Measurements from ENCODE around the gene MPHOSPH8. TPM values are rescaled to one million over a fixed set of nuclear protein-coding genes. Genes with fewer than 3 reads are reported as not detected.

The MPHOSPH8 gene
- total RNA-seq, 2 donors from 2014 or later: 18.1 to 24.0 TPM

GRCh38 chr13:19592657-19593180, 40.7 kb upstream of the MPHOSPH8 start:
- H3K4me3 ChIP-seq (ENCODE audit: low read length): no peak overlapping the region
- H3K27me3 Mint-ChIP-seq (ENCODE audit: insufficient read depth): no peaks in the 10 kb centered on the region
- H3K36me3 Mint-ChIP-seq (ENCODE audit: low read depth): no peaks in the 10 kb centered on the region
- TF ChIP-seq, protein P1, sequence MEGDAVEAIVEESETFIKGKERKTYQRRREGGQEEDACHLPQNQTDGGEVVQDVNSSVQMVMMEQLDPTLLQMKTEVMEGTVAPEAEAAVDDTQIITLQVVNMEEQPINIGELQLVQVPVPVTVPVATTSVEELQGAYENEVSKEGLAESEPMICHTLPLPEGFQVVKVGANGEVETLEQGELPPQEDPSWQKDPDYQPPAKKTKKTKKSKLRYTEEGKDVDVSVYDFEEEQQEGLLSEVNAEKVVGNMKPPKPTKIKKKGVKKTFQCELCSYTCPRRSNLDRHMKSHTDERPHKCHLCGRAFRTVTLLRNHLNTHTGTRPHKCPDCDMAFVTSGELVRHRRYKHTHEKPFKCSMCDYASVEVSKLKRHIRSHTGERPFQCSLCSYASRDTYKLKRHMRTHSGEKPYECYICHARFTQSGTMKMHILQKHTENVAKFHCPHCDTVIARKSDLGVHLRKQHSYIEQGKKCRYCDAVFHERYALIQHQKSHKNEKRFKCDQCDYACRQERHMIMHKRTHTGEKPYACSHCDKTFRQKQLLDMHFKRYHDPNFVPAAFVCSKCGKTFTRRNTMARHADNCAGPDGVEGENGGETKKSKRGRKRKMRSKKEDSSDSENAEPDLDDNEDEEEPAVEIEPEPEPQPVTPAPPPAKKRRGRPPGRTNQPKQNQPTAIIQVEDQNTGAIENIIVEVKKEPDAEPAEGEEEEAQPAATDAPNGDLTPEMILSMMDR (conservative IDR thresholded peaks at IDR 0.05): no peak
- H3K9me3 ChIP-seq (ENCODE audit: control insufficient read depth, low read length): peaks cover 10% of the 10 kb centered on the region
- H3K4me3 Mint-ChIP-seq: no peak overlapping the region
- H3K9me3 Mint-ChIP-seq: peaks cover 47% of the 10 kb centered on the region
- H3K9ac ChIP-seq (ENCODE audit: extremely low read depth, low read length, poor library complexity, severe bottlenecking): no peak overlapping the region
- 78 to 82% methylated on average over 1 of the region's 1 CpG for WGBS, 2 experiments (ENCODE audit: insufficient coverage in 1 of 2, insufficient read length in 1 of 2)
- H3K27me3 ChIP-seq (ENCODE audit: control insufficient read depth, insufficient read depth, low read length, poor library complexity, severe bottlenecking): no peaks in the 10 kb centered on the region
- H3K4me1 Mint-ChIP-seq: no peaks in the 10 kb centered on the region
- H3K27ac Mint-ChIP-seq: no peak overlapping the region
- no peaks in the 10 kb centered on the region for H3K4me1 ChIP-seq (ENCODE audit: control insufficient read depth, insufficient read depth, low read length)
- DNase-seq: no peak
- H3K36me3 ChIP-seq (ENCODE audit: control insufficient read depth, insufficient read depth, low read length): no peaks in the 10 kb centered on the region
- H3K27ac ChIP-seq (ENCODE audit: low read depth, low read length): no peak overlapping the region

DNA sequence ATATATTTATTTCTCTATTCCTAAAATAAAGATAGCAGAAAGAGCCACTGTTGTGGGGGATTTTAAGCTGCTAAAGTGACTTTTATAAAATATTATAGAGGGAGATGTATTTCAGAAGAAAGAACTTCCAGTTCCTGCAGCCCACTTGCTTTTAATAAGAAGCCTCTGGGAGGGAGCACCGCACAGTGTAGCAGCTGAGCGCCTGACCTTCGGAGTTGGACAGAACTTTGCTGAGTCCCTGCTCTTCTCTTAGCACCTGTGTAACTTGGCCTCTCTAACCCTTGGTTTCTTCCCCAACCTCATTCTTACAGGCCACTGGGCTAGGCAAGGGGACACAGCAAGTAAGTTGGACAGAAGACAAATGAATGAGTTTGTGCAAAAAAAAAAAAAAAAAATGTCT, 37.4 kb upstream of the MPHOSPH8 start:
- TF ChIP-seq, protein P1 (conservative IDR thresholded peaks at IDR 0.05): no peak
- Histone ChIP-seq H3K4me3 (ENCODE audit: low read length) (no peak overlapping the region), H3K9ac (ENCODE audit: extremely low read depth, low read length, poor library complexity, severe bottlenecking) (no peak overlapping the region), H3K4me1 (ENCODE audit: control insufficient read depth, insufficient read depth, low read length) (no peaks in the 10 kb centered on the region), H3K27me3 (ENCODE audit: control insufficient read depth, insufficient read depth, low read length, poor library complexity, severe bottlenecking) (peaks cover 2% of the 10 kb centered on the region), H3K27ac (ENCODE audit: low read depth, low read length) (no peak overlapping the region), H3K36me3 (ENCODE audit: control insufficient read depth, insufficient read depth, low read length) (no peaks in the 10 kb centered on the region), H3K9me3 (ENCODE audit: control insufficient read depth, low read length) (peaks cover 10% of the 10 kb centered on the region)
- Mint-ChIP-seq H3K4me1 (no peaks in the 10 kb centered on the region), H3K9me3 (peaks cover 41% of the 10 kb centered on the region), H3K4me3 (no peak overlapping the region), H3K36me3 (ENCODE audit: low read depth) (no peaks in the 10 kb centered on the region), H3K27ac (no peak overlapping the region), H3K27me3 (ENCODE audit: insufficient read depth) (peaks cover 8% of the 10 kb centered on the region)
- 86 to 100% methylated on average over 3 of the region's 3 CpGs for WGBS, 2 experiments (ENCODE audit: insufficient coverage in 1 of 2, insufficient read length in 1 of 2)
- DNase-seq: no peak

DNA sequence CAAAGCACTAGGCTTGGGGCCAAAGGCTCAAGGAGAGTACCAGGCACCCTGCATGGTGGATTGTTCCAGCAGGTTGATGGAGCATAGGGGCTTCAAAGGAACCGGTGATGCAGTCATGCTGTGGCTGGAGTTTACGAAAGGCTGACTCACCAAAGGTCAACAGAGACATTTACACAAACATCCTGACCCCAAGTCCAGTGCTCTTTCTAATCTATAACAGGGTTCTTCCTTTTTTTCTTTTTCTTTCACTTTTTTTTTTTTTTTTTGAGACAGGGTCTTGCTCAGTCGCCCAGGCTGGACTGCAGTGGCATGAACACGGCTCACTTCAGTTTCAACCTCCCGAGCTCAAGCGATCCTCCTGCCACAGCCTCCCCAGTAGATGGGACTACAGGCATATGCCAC, 36.5 kb upstream of the MPHOSPH8 start:
- Histone ChIP-seq H3K27me3 (ENCODE audit: control insufficient read depth, insufficient read depth, low read length, poor library complexity, severe bottlenecking) (peaks cover 11% of the 10 kb centered on the region), H3K9ac (ENCODE audit: extremely low read depth, low read length, poor library complexity, severe bottlenecking) (no peak overlapping the region), H3K4me1 (ENCODE audit: control insufficient read depth, insufficient read depth, low read length) (no peaks in the 10 kb centered on the region), H3K27ac (ENCODE audit: low read depth, low read length) (no peak overlapping the region), H3K36me3 (ENCODE audit: control insufficient read depth, insufficient read depth, low read length) (no peaks in the 10 kb centered on the region), H3K4me3 (ENCODE audit: low read length) (no peak overlapping the region), H3K9me3 (ENCODE audit: control insufficient read depth, low read length) (peaks cover 8% of the 10 kb centered on the region)
- no peak overlapping the region for H3K27ac Mint-ChIP-seq
- H3K9me3 Mint-ChIP-seq: peaks cover 33% of the 10 kb centered on the region
- WGBS, 2 experiments (ENCODE audit: insufficient coverage in 1 of 2, insufficient read length in 1 of 2): 77 to 95% methylated on average over 4 to 6 of the region's 6 CpGs
- peaks cover 13% of the 10 kb centered on the region for H3K27me3 Mint-ChIP-seq (ENCODE audit: insufficient read depth)
- H3K4me1 Mint-ChIP-seq: no peaks in the 10 kb centered on the region
- H3K36me3 Mint-ChIP-seq (ENCODE audit: low read depth): no peaks in the 10 kb centered on the region
- DNase-seq: no peak
- H3K4me3 Mint-ChIP-seq: no peak overlapping the region
- TF ChIP-seq, protein P1 (conservative IDR thresholded peaks at IDR 0.05): no peak

Measured in endodermal cell (in vitro differentiated cells).